HG03159 (cell line): ENCODE data around the gene VGLL1.
A peak's percentile ranks its signal among the peaks of the same experiment; 100 is the strongest.

Experiments
- ATAC-seq: cut with Tn5 transposase; IDR thresholded peaks from one replicate; pipeline ENCODE4 v1.9.1; 2021; ENCODE audit warnings: mild to moderate bottlenecking, moderate library complexity; ENCODE audit not compliant: unreplicated experiment

VGLL1 gene

GRCh38 chrX:136531951-136532350 lies at the start of gene VGLL1:
Gene VGLL1, plus strand, starts transcription at chrX:136532215. Its CDS starts 3,806 bp downstream, at chrX:136536021.
- ATAC-seq: no peak

GRCh38 chrX:136487647-136488046 lies 44.4 kb upstream of the VGLL1 start, which contains the start of gene BRS3:
Gene BRS3, plus strand, starts transcription at chrX:136487947. Its CDS starts 168 bp downstream, at chrX:136488115.
- ATAC-seq: no peak

- ATAC-seq: no peak
Observed at GRCh38 chrX:136488706-136489105, 43.3 kb upstream of the VGLL1 start.

GRCh38 chrX:136491832-136492231 lies 40.2 kb upstream of the VGLL1 start:
- ATAC-seq: no peak

GRCh38 chrX:136493011-136493410 lies 39.0 kb upstream of the VGLL1 start:
- ATAC-seq: no peak

GRCh38 chrX:136495043-136495442 lies 37.0 kb upstream of the VGLL1 start:
- ATAC-seq: no peak

- ATAC-seq: no peak
Observed at GRCh38 chrX:136496186-136496763, 35.7 kb upstream of the VGLL1 start.

GRCh38 chrX:136496764-136497555 lies 35.1 kb upstream of the VGLL1 start:
- peak; percentile 79 for ATAC-seq

GRCh38 chrX:136497556-136498052 lies 34.4 kb upstream of the VGLL1 start, which contains the start of gene HTATSF1:
Gene HTATSF1, plus strand, starts transcription at chrX:136497592. Its CDS starts 93 bp downstream, at chrX:136497685.
- ATAC-seq: peak; percentile 24

GRCh38 chrX:136519069-136519468 lies 12.9 kb upstream of the VGLL1 start:
- ATAC-seq: no peak

GRCh38 chrX:136523770-136524169 lies 8.2 kb upstream of the VGLL1 start:
- no peak for ATAC-seq

- ATAC-seq: no peak
Observed at GRCh38 chrX:136525738-136526606, 6.0 kb upstream of the VGLL1 start.

GRCh38 chrX:136528645-136529315 lies 3.2 kb upstream of the VGLL1 start:
- no peak for ATAC-seq

- ATAC-seq: no peak
Observed at GRCh38 chrX:136529795-136530194, 2.2 kb upstream of the VGLL1 start.

- ATAC-seq: no peak
Observed at GRCh38 chrX:136534131-136534530, 2.1 kb downstream of the VGLL1 start.

- ATAC-seq: no peak
Observed at GRCh38 chrX:136538811-136539210, 6.8 kb downstream of the VGLL1 start.

GRCh38 chrX:136540226-136540625 lies 8.2 kb downstream of the VGLL1 start:
- no peak for ATAC-seq

GRCh38 chrX:136541294-136541693 lies 9.3 kb downstream of the VGLL1 start:
- ATAC-seq: no peak

GRCh38 chrX:136542281-136542680 lies 10.3 kb downstream of the VGLL1 start:
- ATAC-seq: no peak

GRCh38 chrX:136546371-136546781 lies 14.4 kb downstream of the VGLL1 start:
- no peak for ATAC-seq

- ATAC-seq: no peak
Observed at GRCh38 chrX:136549226-136549625, 17.2 kb downstream of the VGLL1 start.
